Right lobe of liver (tissue), 6 donors: ENCODE measurements around the gene CHMP1B. TPM values are rescaled to one million over a fixed set of nuclear protein-coding genes. Genes with fewer than 3 reads are reported as not detected.
A peak's percentile ranks its signal among the peaks of the same experiment; 100 is the strongest.

Source experiments
- ATAC-seq, 4 donors: fragments of 200-7000 bp; cut with Tn5 transposase; one replicate each; pipeline ENCODE4 v1.9.1; 2020; ENCODE audit warnings: mild to moderate bottlenecking in 4 of 4, moderate library complexity in 4 of 4
- DNase-seq, 3 donors: peaks; one replicate each; pipeline ENCODE4 v3.0.0-alpha.2; 2020
- H3K27ac ChIP-seq, 3 donors: fragments of 200-600 bp; one replicate each; pipeline ENCODE4 v1.8.0; 2022
- H3K27me3 ChIP-seq, 2 donors: fragments of 200-600 bp; one replicate each; pipeline ENCODE4 v1.8.0; 2022
- H3K36me3 ChIP-seq, 4 donors: fragments of 200-600 bp; sonication (generic) in 1 of 4; one replicate each; pipeline versions ENCODE4 v1.5.1 to v1.8.0; 2017 to 2022; ENCODE audit warnings: control low read depth in 1 of 4
- H3K4me1 ChIP-seq, 4 donors: fragments of 200-600 bp; sonication (generic) in 1 of 4; one replicate each; pipeline versions ENCODE4 v1.5.1 to v1.8.0; 2017 to 2022; ENCODE audit warnings: control low read depth in 1 of 4
- H3K4me3 ChIP-seq, 3 donors: fragments of 200-600 bp; one replicate each; pipeline ENCODE4 v1.8.0; 2022
- H3K9me3 ChIP-seq, 4 donors: fragments of 200-600 bp; sonication (generic) in 1 of 4; one replicate each; pipeline versions ENCODE4 v1.5.1 to v1.8.0; 2017 to 2022; ENCODE audit warnings: control low read depth in 1 of 4
- CTCF ChIP-seq, 4 donors: fragments of 200-600 bp in 3 of 4; fragments of 450-650 bp in 1 of 4; IDR thresholded peaks; one replicate each; pipeline versions ENCODE4 v1.5.1 to v1.8.0; 2016 to 2022; ENCODE audit warnings: antibody characterized with exemption in 4 of 4, mild to moderate bottlenecking in 2 of 4
- POLR2A ChIP-seq: fragments of 450-650 bp; IDR thresholded peaks from one replicate; pipeline ENCODE4 v1.6.1; 2017; ENCODE audit warnings: antibody characterized with exemption, mild to moderate bottlenecking
- WGBS: methylation state at CpG from one replicate; pipeline ENCODE4 v1.1.6; 2018; ENCODE audit warnings: low coverage, low lambda C conversion rate; ENCODE audit not compliant: insufficient coverage; ENCODE audit errors: missing lambda C conversion rate; 5-methylcytosine and 5-hydroxymethylcytosine counted together
- intact Hi-C, 2 donors: fragments of 100-400 bp; cut with DNase I; formaldehyde crosslinking; loops; one replicate each; pipeline versions ENCODE4 v1.11.2 to v1.14.1; 2022
- total RNA-seq, 6 experiments: library from RNA; depleted of rRNA in 2 of 6; stranded (reverse); fragments of >200 nt in 2 of 6; fragmentation: NEBNext Ultra II Directional in 3 of 6; extraction: Animal tissue kit (Norgen Biotek cat#: 25700) in 3 of 6; gene quantifications; one replicate each; pipeline versions ENCODE4 v1.1.0 to v1.2.4, GENCODE V29; 2016 to 2023
- donor health status: DM: no; HTN: yes; CAD: no.
- donor health status: DM: no; HTN: no; CAD: no.
- donor health status: DM: no; HTN: no; CAD: no.
- donor health status: DM: no; HTN: yes; CAD: no.
- donor health status: DM: no; HTN: yes; CAD: no.

Gene CHMP1B
- total RNA-seq, 6 experiments from 2014 or later: 13.5 to 22.4 (median 18.2) TPM

- no peak for TF ChIP-seq CTCF (IDR thresholded peaks at IDR 0.05)
- no peak for TF ChIP-seq POLR2A
- H3K4me3 ChIP-seq: no peak overlapping the region
- intact Hi-C loops: no loop called here
- no peaks in the 10 kb centered on the region for H3K9me3 ChIP-seq
- H3K27me3 ChIP-seq: no peaks in the 10 kb centered on the region
- peaks cover 0 to 13% (median 4%) of the 10 kb centered on the region in 4 donors for H3K4me1 ChIP-seq
- 95% methylated on average over 7 of the region's 19 CpGs for WGBS
- H3K27ac ChIP-seq: no peak overlapping the region
- ATAC-seq (no peak), DNase-seq (no peak)
- peaks cover 0 to 47% (median 8%) of the 10 kb centered on the region in 4 donors for H3K36me3 ChIP-seq
These were observed 35.4 kb downstream of the CHMP1B start for GRCh38 chr18:11886577-11887110.

- H3K36me3 ChIP-seq: peaks cover 0 to 47% (median 8%) of the 10 kb centered on the region in 4 donors
- H3K9me3 ChIP-seq: no peaks in the 10 kb centered on the region
- no peak overlapping the region for H3K4me3 ChIP-seq
- no peak overlapping the region for H3K27ac ChIP-seq
- no peaks in the 10 kb centered on the region for H3K27me3 ChIP-seq
- H3K4me1 ChIP-seq: peaks cover 0 to 13% (median 4%) of the 10 kb centered on the region in 4 donors
- 77% methylated on average over 8 of the region's 8 CpGs for WGBS
- DNase-seq: no peak
- intact Hi-C loops: no loop called here
- ATAC-seq: peak in 1 of 4 donors; percentile 79
- TF ChIP-seq POLR2A (no peak), CTCF (IDR thresholded peaks at IDR 0.05) (no peak)
These were observed 36.3 kb downstream of the CHMP1B start for GRCh38 chr18:11887328-11888128.

GRCh38 chr18:11888726-11889125 lies 37.5 kb downstream of the CHMP1B start:
- TF ChIP-seq POLR2A (no peak), CTCF (IDR thresholded peaks at IDR 0.05) (no peak)
- Histone ChIP-seq H3K4me1 (peaks cover 0 to 13% (median 4%) of the 10 kb centered on the region in 4 donors), H3K36me3 (peaks cover 0 to 47% (median 8%) of the 10 kb centered on the region in 4 donors), H3K4me3 (no peak overlapping the region), H3K27ac (no peak overlapping the region), H3K27me3 (no peaks in the 10 kb centered on the region), H3K9me3 (no peaks in the 10 kb centered on the region)
- ATAC-seq (no peak), DNase-seq (no peak)
- intact Hi-C loops: no loop called here
- WGBS: 100% methylated on average over 2 of the region's 2 CpGs

GRCh38 chr18:11889284-11889683 lies 38.1 kb downstream of the CHMP1B start:
- no peaks in the 10 kb centered on the region for H3K27me3 ChIP-seq
- no peaks in the 10 kb centered on the region for H3K9me3 ChIP-seq
- intact Hi-C loops: no loop called here
- H3K27ac ChIP-seq: no peak overlapping the region
- H3K4me1 ChIP-seq: peaks cover 0 to 13% (median 4%) of the 10 kb centered on the region in 4 donors
- DNase-seq (no peak), ATAC-seq (no peak)
- 100% methylated on average over 3 of the region's 5 CpGs for WGBS
- TF ChIP-seq POLR2A (no peak), CTCF (IDR thresholded peaks at IDR 0.05) (no peak)
- H3K4me3 ChIP-seq: no peak overlapping the region
- H3K36me3 ChIP-seq: peaks cover 0 to 42% (median 8%) of the 10 kb centered on the region in 4 donors
